ENCODE data around the gene C22orf31. TPM values are rescaled to one million over a fixed set of nuclear protein-coding genes. Genes with fewer than 3 reads are reported as not detected.

Gene C22orf31
- total and polyA plus RNA-seq, 2 experiments from 2014 or later = 0.36 TPM; not detected in 1

GRCh38 chr22:29103121-29103520 is 41.5 kb upstream of the C22orf31 start:
- Histone ChIP-seq H3K27me3 (ENCODE audit: insufficient read depth) (no peaks in the 10 kb centered on the region), H3K9me2 (ENCODE audit: insufficient read depth) (no peaks in the 10 kb centered on the region), H3F3A (replicated peaks; ENCODE audit: low read depth) (no peaks in the 10 kb centered on the region), H3K36me3 (ENCODE audit: insufficient read depth) (no peaks in the 10 kb centered on the region), H3K79me2 (replicated peaks; ENCODE audit: insufficient read depth) (no peaks in the 10 kb centered on the region), H3K4me2 (no peak overlapping the region), H4K20me1 (replicated peaks; ENCODE audit: insufficient read depth) (no peaks in the 10 kb centered on the region), H2AFZ (no peak overlapping the region), H3K27ac (ENCODE audit: low read depth) (no peak overlapping the region; the same call in 1 of the 2 replicates), H3K4me3 (no peak overlapping the region), H3K4me1 (ENCODE audit: insufficient read depth) (peaks cover 5% of the 10 kb centered on the region)
- Mint-ChIP-seq H3K36me3 (ENCODE audit: low read depth) (no peaks in the 10 kb centered on the region), H3K27ac (no peak overlapping the region), H3K4me3 (no peak overlapping the region), H3K9me3 (no peaks in the 10 kb centered on the region), H3K27me3 (ENCODE audit: insufficient read depth, low read depth, poor library complexity) (peaks cover 8% of the 10 kb centered on the region), H3K4me1 (peaks cover 26% of the 10 kb centered on the region)
- peak; percentile 38; the same call in 2 of the 3 replicates for ATAC-seq
- TF ChIP-seq ZNF462 (CRISPR knock-in tag; IDR thresholded peaks at IDR 0.05) (no peak), POLR2AphosphoS5 (IDR thresholded peaks at IDR 0.05; ENCODE audit: low read depth) (no peak), ZNF114 (CRISPR knock-in tag; IDR thresholded peaks at IDR 0.05) (no peak), STAT1 (IDR thresholded peaks at IDR 0.05; ENCODE audit: unreplicated experiment) (no peak), ZNF331 (CRISPR knock-in tag; IDR thresholded peaks at IDR 0.05; ENCODE audit: low read depth) (no peak), REST (IDR thresholded peaks at IDR 0.05; ENCODE audit: unreplicated experiment) (no peak), CTCF (conservative IDR thresholded peaks at IDR 0.05; ENCODE audit: low read depth in 2 of 2) (no peak), JUNB (IDR thresholded peaks at IDR 0.05; ENCODE audit: unreplicated experiment) (no peak), NANOG (IDR thresholded peaks at IDR 0.05; ENCODE audit: borderline replicate concordance) (no peak), CREB1 (CRISPR knock-in tag; IDR thresholded peaks at IDR 0.05; ENCODE audit: low read depth) (no peak), EZH2phosphoT487 (IDR thresholded peaks at IDR 0.05; ENCODE audit: unreplicated experiment) (no peak), ETS1 (IDR thresholded peaks at IDR 0.05) (no peak), EZH2 (IDR thresholded peaks at IDR 0.05; ENCODE audit: low read depth, unreplicated experiment) (no peak)
- DNase-seq (ENCODE audit: low spot score) = no peak
